ENCODE measurements around the gene MEOX2. TPM values are rescaled to one million over a fixed set of nuclear protein-coding genes. Genes with fewer than 3 reads are reported as not detected.

MEOX2 gene
- total RNA-seq, 1 experiment from 2014 or later, result not detected

- TF ChIP-seq, protein P1, sequence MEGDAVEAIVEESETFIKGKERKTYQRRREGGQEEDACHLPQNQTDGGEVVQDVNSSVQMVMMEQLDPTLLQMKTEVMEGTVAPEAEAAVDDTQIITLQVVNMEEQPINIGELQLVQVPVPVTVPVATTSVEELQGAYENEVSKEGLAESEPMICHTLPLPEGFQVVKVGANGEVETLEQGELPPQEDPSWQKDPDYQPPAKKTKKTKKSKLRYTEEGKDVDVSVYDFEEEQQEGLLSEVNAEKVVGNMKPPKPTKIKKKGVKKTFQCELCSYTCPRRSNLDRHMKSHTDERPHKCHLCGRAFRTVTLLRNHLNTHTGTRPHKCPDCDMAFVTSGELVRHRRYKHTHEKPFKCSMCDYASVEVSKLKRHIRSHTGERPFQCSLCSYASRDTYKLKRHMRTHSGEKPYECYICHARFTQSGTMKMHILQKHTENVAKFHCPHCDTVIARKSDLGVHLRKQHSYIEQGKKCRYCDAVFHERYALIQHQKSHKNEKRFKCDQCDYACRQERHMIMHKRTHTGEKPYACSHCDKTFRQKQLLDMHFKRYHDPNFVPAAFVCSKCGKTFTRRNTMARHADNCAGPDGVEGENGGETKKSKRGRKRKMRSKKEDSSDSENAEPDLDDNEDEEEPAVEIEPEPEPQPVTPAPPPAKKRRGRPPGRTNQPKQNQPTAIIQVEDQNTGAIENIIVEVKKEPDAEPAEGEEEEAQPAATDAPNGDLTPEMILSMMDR (IDR thresholded peaks at IDR 0.05; ENCODE audit: insufficient read depth in 1 of 2, low read depth in 1 of 2, low read length in 1 of 2, severe bottlenecking in 1 of 2, unreplicated experiment in 1 of 2), result no peak
- no peak overlapping the region for H3K4me3 Mint-ChIP-seq (ENCODE audit: unreplicated experiment)
- H3K27ac Mint-ChIP-seq (ENCODE audit: unreplicated experiment), result no peak overlapping the region
- ChIA-PET CTCF (no interaction called here), POLR2A (no interaction called here)
- H3K36me3 Mint-ChIP-seq (ENCODE audit: insufficient read depth, unreplicated experiment), result no peaks in the 10 kb centered on the region
- Histone ChIP-seq H3K27me3 (replicated peaks; ENCODE audit: control insufficient read depth, insufficient read depth, low read length) (peaks cover 3% of the 10 kb centered on the region; the same call in 1 of the 2 replicates), H3K4me3 (ENCODE audit: low read depth, low read length) (no peak overlapping the region), H3K36me3 (ENCODE audit: control insufficient read depth, insufficient read depth, low read length) (no peaks in the 10 kb centered on the region), H3K4me1 (no peaks in the 10 kb centered on the region), H3K9me3 (no peaks in the 10 kb centered on the region)
- peaks cover 4% of the 10 kb centered on the region for H3K4me1 Mint-ChIP-seq (ENCODE audit: low read depth, unreplicated experiment)
- intact Hi-C loops (cut with micrococcal nuclease; ENCODE audit: unreplicated experiment), result no loop called here
- DNase-seq, result no peak
- no peaks in the 10 kb centered on the region for H3K9me3 Mint-ChIP-seq (ENCODE audit: unreplicated experiment)
- peaks cover 11% of the 10 kb centered on the region for H3K27me3 Mint-ChIP-seq (ENCODE audit: insufficient read depth, unreplicated experiment)
- no TSS peak for BruUV-seq (replicated peaks)
Observed at GRCh38 chr7:15681186-15681585, 5.3 kb downstream of the MEOX2 start.

- POLR2A ChIA-PET, result no interaction called here
- TF ChIP-seq, protein P1 (IDR thresholded peaks at IDR 0.05; ENCODE audit: insufficient read depth in 1 of 2, low read depth in 1 of 2, low read length in 1 of 2, severe bottlenecking in 1 of 2, unreplicated experiment in 1 of 2), result no peak
- H3K4me3 Mint-ChIP-seq (ENCODE audit: unreplicated experiment), result no peak overlapping the region
- no peak overlapping the region for H3K27ac Mint-ChIP-seq (ENCODE audit: unreplicated experiment)
- BruUV-seq (replicated peaks), result no TSS peak
- no peaks in the 10 kb centered on the region for H3K4me1 Mint-ChIP-seq (ENCODE audit: low read depth, unreplicated experiment)
- no peak overlapping the region for H3K4me3 ChIP-seq (ENCODE audit: low read depth, low read length)
- H3K9me3 ChIP-seq, result no peaks in the 10 kb centered on the region
- H3K9me3 Mint-ChIP-seq (ENCODE audit: unreplicated experiment), result no peaks in the 10 kb centered on the region
- H3K27me3 Mint-ChIP-seq (ENCODE audit: insufficient read depth, unreplicated experiment), result peaks cover 6% of the 10 kb centered on the region
- H3K27me3 ChIP-seq (replicated peaks; ENCODE audit: control insufficient read depth, insufficient read depth, low read length), result no peaks in the 10 kb centered on the region; the same call in 1 of the 2 replicates
- intact Hi-C loops (cut with micrococcal nuclease; ENCODE audit: unreplicated experiment), result no loop called here
- no peaks in the 10 kb centered on the region for H3K4me1 ChIP-seq
- H3K36me3 Mint-ChIP-seq (ENCODE audit: insufficient read depth, unreplicated experiment), result no peaks in the 10 kb centered on the region
- H3K36me3 ChIP-seq (ENCODE audit: control insufficient read depth, insufficient read depth, low read length), result no peaks in the 10 kb centered on the region
- CTCF ChIA-PET, result no interaction called here
- no peak for DNase-seq
Observed at GRCh38 chr7:15680446-15680845, 6.0 kb downstream of the MEOX2 start.

GRCh38 chr7:15679306-15679705 lies 7.2 kb downstream of the MEOX2 start:
- H3K36me3 Mint-ChIP-seq (ENCODE audit: insufficient read depth, unreplicated experiment), result no peaks in the 10 kb centered on the region
- intact Hi-C loops (cut with micrococcal nuclease; ENCODE audit: unreplicated experiment), result no loop called here

More at GRCh38 chr7:15679306-15679705, 7.2 kb downstream of the MEOX2 start:
- Mint-ChIP-seq H3K4me3 (ENCODE audit: unreplicated experiment) (no peak overlapping the region), H3K27me3 (ENCODE audit: insufficient read depth, unreplicated experiment) (peaks cover 4% of the 10 kb centered on the region), H3K27ac (ENCODE audit: unreplicated experiment) (no peak overlapping the region), H3K4me1 (ENCODE audit: low read depth, unreplicated experiment) (no peaks in the 10 kb centered on the region), H3K9me3 (ENCODE audit: unreplicated experiment) (no peaks in the 10 kb centered on the region)
- no peaks in the 10 kb centered on the region for H3K4me1 ChIP-seq
- no peaks in the 10 kb centered on the region for H3K36me3 ChIP-seq (ENCODE audit: control insufficient read depth, insufficient read depth, low read length)
- H3K4me3 ChIP-seq (ENCODE audit: low read depth, low read length), result no peak overlapping the region
- ChIA-PET CTCF (no interaction called here), POLR2A (no interaction called here)
- no TSS peak for BruUV-seq (replicated peaks)
- H3K27me3 ChIP-seq (replicated peaks; ENCODE audit: control insufficient read depth, insufficient read depth, low read length), result no peaks in the 10 kb centered on the region
- DNase-seq, result no peak
- no peaks in the 10 kb centered on the region for H3K9me3 ChIP-seq
- TF ChIP-seq, protein P1 (IDR thresholded peaks at IDR 0.05; ENCODE audit: insufficient read depth in 1 of 2, low read depth in 1 of 2, low read length in 1 of 2, severe bottlenecking in 1 of 2, unreplicated experiment in 1 of 2), result no peak

Data from Caco-2 (cell line).